Lung (tissue), 12 donors: ENCODE results near the gene TTLL3. TPM values are rescaled to one million over a fixed set of nuclear protein-coding genes. Genes with fewer than 3 reads are reported as not detected.
A peak's percentile ranks its signal among the peaks of the same experiment; 100 is the strongest.

ENCODE experiments used
- ATAC-seq: fragments of 200-7000 bp; cut with Tn5 transposase; one replicate; pipeline ENCODE4 v1.9.1; 2020; ENCODE audit warnings: moderate number of reproducible peaks; ENCODE audit not compliant: insufficient read depth, low FRiP score
- DNase-seq, 3 donors: peaks; one replicate each; pipeline ENCODE4 v3.0.0-alpha.2; 2013 to 2017
- H3K27ac ChIP-seq, 2 donors: one replicate each; pipeline ENCODE4 v1.5.1; 2013; ENCODE audit warnings: mild to moderate bottlenecking in 2 of 2, moderate library complexity in 2 of 2, control low read depth in 1 of 2, inconsistent platforms in 1 of 2, low read depth in 1 of 2, low read length in 1 of 2
- H3K27me3 ChIP-seq, 3 donors: one replicate each; pipeline ENCODE4 v1.5.1; 2013; ENCODE audit warnings: low read length in 2 of 3; ENCODE audit not compliant: control insufficient read depth in 3 of 3, insufficient read depth in 3 of 3
- H3K36me3 ChIP-seq, 4 donors: one replicate each; pipeline ENCODE4 v1.5.1; 2013; ENCODE audit warnings: low read length in 4 of 4, mild to moderate bottlenecking in 1 of 4, moderate library complexity in 1 of 4; ENCODE audit not compliant: control insufficient read depth in 4 of 4, insufficient read depth in 4 of 4
- H3K4me1 ChIP-seq, 5 donors: one replicate each; pipeline ENCODE4 v1.5.1; 2013; ENCODE audit warnings: low read length in 5 of 5, mild to moderate bottlenecking in 2 of 5, moderate library complexity in 1 of 5; ENCODE audit not compliant: control insufficient read depth in 5 of 5, insufficient read depth in 5 of 5
- H3K4me3 ChIP-seq: one replicate; pipeline ENCODE4 v1.5.1; 2013; ENCODE audit warnings: mild to moderate bottlenecking, control low read depth, moderate library complexity
- H3K9ac ChIP-seq, 2 donors: one replicate each; pipeline ENCODE4 v1.5.1; 2013; ENCODE audit warnings: low read length in 2 of 2, control low read depth in 1 of 2; ENCODE audit not compliant: insufficient read depth in 1 of 2
- H3K9me3 ChIP-seq, 4 donors: one replicate each; pipeline ENCODE4 v1.5.1; 2013; ENCODE audit warnings: low read length in 3 of 4, mild to moderate bottlenecking in 1 of 4, moderate library complexity in 1 of 4; ENCODE audit not compliant: control insufficient read depth in 4 of 4, insufficient read depth in 3 of 4
- CTCF ChIP-seq: IDR thresholded peaks from 2 replicates; pipeline ENCODE4 v1.5.1; 2012; ENCODE audit warnings: mild to moderate bottlenecking; ENCODE audit errors: control extremely low read depth, extremely low read depth
- WGBS, 2 donors: extraction: QIAGEN DNeasy Blood & Tissue Kit; methylation state at CpG; one replicate each; pipeline ENCODE4 v1.1.7; 2013; 5-methylcytosine and 5-hydroxymethylcytosine counted together
- polyA plus RNA-seq, 2 donors: library from polyadenylated mRNA; stranded (reverse); fragments of 200-250 nt; gene quantifications; one replicate each; pipeline ENCODE4 v1.2.1, GENCODE V29; 2013
- total RNA-seq, 2 donors: library from RNA; depleted of rRNA in 1 of 2; stranded (reverse); fragments of >200 nt in 1 of 2; gene quantifications; one replicate each; pipeline ENCODE4 v1.2.1, GENCODE V29; 2014 to 2021
- donor health status: control.
- donor health status: control.
- donor health status: Bipolar disorder and iron deficiency.
- donor health status: healthy.
- donor health status: DM: yes; HTN: yes; CAD: no.

TTLL3 gene
- total and polyA plus RNA-seq, 4 donors, result 28.4 to 82.3 (median 37.5) TPM

DNA sequence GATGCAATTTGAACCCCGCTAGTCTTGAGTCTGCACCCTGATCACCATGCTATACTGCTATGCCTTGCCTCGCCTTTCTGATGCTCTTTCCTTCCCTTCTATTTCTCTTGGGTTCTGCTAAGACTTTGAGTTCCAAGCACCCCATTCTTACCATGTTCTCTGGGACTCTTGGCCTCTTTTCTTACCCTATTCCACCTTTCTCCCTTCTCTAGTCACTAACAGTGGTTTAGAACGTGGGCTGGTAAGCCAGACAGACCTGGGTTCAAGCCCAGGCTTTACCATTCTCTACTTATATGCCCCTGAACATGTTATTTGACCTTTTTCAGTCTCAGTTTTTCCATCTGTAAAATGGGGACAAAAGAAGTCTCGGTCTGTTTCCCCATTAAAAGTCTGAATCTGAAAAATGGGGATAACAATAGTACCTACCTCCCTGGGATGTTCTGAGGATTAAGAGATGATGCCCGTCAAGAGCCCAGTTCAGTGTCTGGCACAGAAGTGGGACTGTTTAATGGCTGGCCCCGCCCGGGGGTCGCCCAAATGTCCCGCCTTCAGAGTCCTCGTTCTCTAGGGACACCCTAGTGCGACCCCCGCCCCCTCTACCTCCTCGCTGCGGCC is 18.2 kb upstream of the TTLL3 start:
- WGBS, 2 donors, result 14 to 16% methylated on average over 14 of the region's 14 CpGs
- DNase-seq (peak in 1 of 3 donors; percentile 25), ATAC-seq (no peak)
- Histone ChIP-seq H3K4me1 (peaks cover 0 to 21% (median 4%) of the 10 kb centered on the region in 5 donors), H3K36me3 (peaks cover 3 to 20% (median 10%) of the 10 kb centered on the region in 4 donors), H3K4me3 (peak overlapping the region; percentile 86), H3K27ac (peak overlapping the region; percentile 94 to 95), H3K9me3 (no peaks in the 10 kb centered on the region), H3K9ac (peak overlapping the region; percentile 59 to 71), H3K27me3 (no peaks in the 10 kb centered on the region)
- TF ChIP-seq CTCF, result no peak

DNA sequence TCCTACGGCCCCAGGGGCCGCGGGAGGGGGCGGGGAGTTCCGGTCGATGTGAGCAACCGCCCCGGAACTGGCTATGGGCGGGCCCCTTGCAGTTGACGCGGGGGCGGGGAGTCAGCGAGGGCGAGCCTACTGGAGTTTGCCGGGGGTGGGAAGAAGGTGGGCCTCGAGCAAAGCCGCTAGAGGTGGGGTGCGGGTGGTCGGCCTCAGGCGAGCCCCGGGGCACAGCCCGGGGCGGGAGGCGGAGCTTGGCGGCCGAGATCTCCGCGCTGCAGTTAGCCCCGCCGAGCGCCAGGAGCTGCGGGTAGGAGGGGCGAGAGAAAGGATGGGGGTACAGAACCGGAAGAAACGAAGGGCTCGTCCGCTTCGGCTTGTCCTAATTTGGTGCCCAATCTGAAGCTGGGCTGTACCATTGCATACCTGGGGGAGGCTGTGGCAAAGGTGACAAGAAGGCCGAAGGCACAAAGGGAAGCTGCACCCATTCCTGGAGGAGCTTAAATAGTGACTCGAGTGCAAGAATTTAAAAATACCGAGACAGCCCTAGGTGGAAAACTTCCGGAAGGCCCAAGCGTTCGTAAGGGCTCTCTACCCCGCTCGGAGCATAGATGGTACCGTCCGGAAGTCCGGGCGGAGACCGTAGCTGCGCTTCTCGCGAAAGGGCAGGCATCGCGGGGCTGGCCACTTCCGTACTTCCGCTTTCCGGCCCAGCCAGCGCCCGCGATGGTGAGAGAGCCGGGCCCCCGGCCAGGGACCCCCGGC is 17.5 kb upstream of the TTLL3 start, which contains the start of the genes ARPC4 and TADA3:
TSS of gene ARPC4 (plus strand) at position 678 of the 756 bp plus-strand sequence. CDS start at position 718, 40 bp downstream.
TSS of gene TADA3 (minus strand) at position 69 of the 756 bp plus-strand sequence. CDS start 1,007 bp downstream, outside the sequence.
- 1% methylated on average over 59 to 65 of the region's 65 CpGs for WGBS, 2 donors
- DNase-seq, result peak; percentile 94 to 98 (median 98)
- no peak for TF ChIP-seq CTCF
- H3K27me3 ChIP-seq, result no peaks in the 10 kb centered on the region
- H3K9ac ChIP-seq, result peak within 1 kb of the TSS; percentile 95 to 96
- H3K36me3 ChIP-seq, result peaks cover 9 to 22% (median 14%) of the 10 kb centered on the region in 4 donors
- H3K27ac ChIP-seq, result peak within 1 kb of the TSS; percentile 94 to 95
- H3K4me3 ChIP-seq, result peak within 1 kb of the TSS; percentile 86
- no peaks in the 10 kb centered on the region for H3K9me3 ChIP-seq
- H3K4me1 ChIP-seq, result peaks cover 0 to 21% (median 4%) of the 10 kb centered on the region in 5 donors
- ATAC-seq, result peak; percentile 95

DNA sequence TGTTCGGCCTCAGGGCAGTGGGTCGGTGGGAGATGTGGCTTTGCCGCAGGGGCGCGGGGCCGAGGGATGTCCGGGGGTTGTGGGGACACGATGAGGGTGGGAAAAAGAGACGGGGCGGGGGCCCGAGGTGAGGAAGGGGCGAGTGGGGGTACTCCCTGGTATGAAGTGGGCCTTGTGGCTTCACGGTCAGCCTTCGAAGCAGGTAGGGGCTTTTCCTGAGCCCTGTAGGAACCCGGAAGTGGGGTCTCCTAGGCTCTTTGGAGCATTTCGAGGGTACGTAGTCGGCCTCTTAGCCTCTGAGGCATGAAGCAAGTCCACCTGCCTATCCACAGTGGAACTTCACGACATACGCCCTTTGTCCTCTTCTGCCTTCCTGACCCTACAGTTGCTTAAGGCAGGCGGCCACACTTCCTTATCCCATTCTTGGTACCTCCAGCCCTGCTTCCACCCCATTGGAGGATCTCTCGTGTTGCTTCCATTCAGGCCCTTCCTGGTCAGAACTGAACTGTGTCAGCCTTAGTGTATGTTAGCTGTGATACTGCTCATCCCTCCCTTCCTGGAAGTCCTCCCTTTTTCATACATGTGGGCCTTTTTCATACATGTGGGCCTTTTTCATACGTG is 16.8 kb upstream of the TTLL3 start:
- H3K27me3 ChIP-seq, result no peaks in the 10 kb centered on the region
- peaks cover 15 to 24% (median 20%) of the 10 kb centered on the region in 4 donors for H3K36me3 ChIP-seq
- H3K9me3 ChIP-seq, result no peaks in the 10 kb centered on the region
- peak overlapping the region; percentile 94 to 95 for H3K27ac ChIP-seq
- no peak for TF ChIP-seq CTCF
- ATAC-seq, result peak; percentile 4
- H3K4me1 ChIP-seq, result peaks cover 0 to 21% (median 4%) of the 10 kb centered on the region in 5 donors
- DNase-seq, result peak in 1 of 3 donors; percentile 22
- peak overlapping the region; percentile 86 for H3K4me3 ChIP-seq
- peak overlapping the region; percentile 95 to 96 for H3K9ac ChIP-seq
- WGBS, 2 donors, result 2% methylated on average over 18 to 23 of the region's 23 CpGs
